HL-60 (cell line): ENCODE data around the gene PSMD8.
"Not testable (repeated sequence)": the region's sequence is repeated elsewhere in the genome, so short reads cannot be mapped to it uniquely, and the experiment has no call there.

Experiments
- DNase-seq, 2 experiments: peaks; one replicate each; pipeline ENCODE4 v3.0.0-alpha.2; 2010 to 2020; ENCODE audit warnings: low read depth in 1 of 2, low spot score in 1 of 2
- H3K27ac ChIP-seq: fragments of 250-450 bp; sonication (Bioruptor Pico); replicated peaks from 2 replicates; pipeline ENCODE4 v1.5.1; 2020; ENCODE audit warnings: mild to moderate bottlenecking, moderate library complexity
- H3K27me3 ChIP-seq: fragments of 250-450 bp; sonication (Bioruptor Pico); 2 replicates; pipeline ENCODE4 v1.5.1; 2021; ENCODE audit warnings: mild to moderate bottlenecking, moderate library complexity; ENCODE audit not compliant: insufficient read depth, poor library complexity, severe bottlenecking
- H3K4me3 ChIP-seq: replicated peaks from 2 replicates; pipeline ENCODE4 v1.5.1; 2011; ENCODE audit warnings: mild to moderate bottlenecking, control low read depth, low read length; ENCODE audit not compliant: insufficient read depth
- CTCF ChIP-seq: IDR thresholded peaks from one replicate; pipeline ENCODE4 v1.5.1; 2011; ENCODE audit warnings: low read length, control low read depth, inconsistent platforms; ENCODE audit not compliant: insufficient read depth
- GABPA ChIP-seq: IDR thresholded peaks from 2 replicates; pipeline ENCODE4 v1.6.1; 2012; ENCODE audit warnings: low read depth
- POLR2AphosphoS5 ChIP-seq: IDR thresholded peaks from 2 replicates; pipeline ENCODE4 v1.6.1; 2012; ENCODE audit warnings: low read depth
- SPI1 ChIP-seq: IDR thresholded peaks from 2 replicates; pipeline ENCODE4 v1.6.1; 2012; ENCODE audit warnings: low read depth, mild to moderate bottlenecking, borderline replicate concordance
- TF ChIP-seq, protein P1 (sequence below): IDR thresholded peaks from 2 replicates; pipeline ENCODE4 v1.6.1; 2012; ENCODE audit warnings: low read depth; ENCODE audit not compliant: insufficient replicate concordance

The PSMD8 gene

GRCh38 chr19:38337360-38337653, 37.1 kb upstream of the PSMD8 start:
- peak overlapping the region; percentile 87 for H3K4me3 ChIP-seq
- no peak overlapping the region for H3K27ac ChIP-seq
- DNase-seq = no peak
- TF ChIP-seq GABPA = no peak
- TF ChIP-seq SPI1 = no peak
- TF ChIP-seq CTCF = no peak
- TF ChIP-seq, protein P1, sequence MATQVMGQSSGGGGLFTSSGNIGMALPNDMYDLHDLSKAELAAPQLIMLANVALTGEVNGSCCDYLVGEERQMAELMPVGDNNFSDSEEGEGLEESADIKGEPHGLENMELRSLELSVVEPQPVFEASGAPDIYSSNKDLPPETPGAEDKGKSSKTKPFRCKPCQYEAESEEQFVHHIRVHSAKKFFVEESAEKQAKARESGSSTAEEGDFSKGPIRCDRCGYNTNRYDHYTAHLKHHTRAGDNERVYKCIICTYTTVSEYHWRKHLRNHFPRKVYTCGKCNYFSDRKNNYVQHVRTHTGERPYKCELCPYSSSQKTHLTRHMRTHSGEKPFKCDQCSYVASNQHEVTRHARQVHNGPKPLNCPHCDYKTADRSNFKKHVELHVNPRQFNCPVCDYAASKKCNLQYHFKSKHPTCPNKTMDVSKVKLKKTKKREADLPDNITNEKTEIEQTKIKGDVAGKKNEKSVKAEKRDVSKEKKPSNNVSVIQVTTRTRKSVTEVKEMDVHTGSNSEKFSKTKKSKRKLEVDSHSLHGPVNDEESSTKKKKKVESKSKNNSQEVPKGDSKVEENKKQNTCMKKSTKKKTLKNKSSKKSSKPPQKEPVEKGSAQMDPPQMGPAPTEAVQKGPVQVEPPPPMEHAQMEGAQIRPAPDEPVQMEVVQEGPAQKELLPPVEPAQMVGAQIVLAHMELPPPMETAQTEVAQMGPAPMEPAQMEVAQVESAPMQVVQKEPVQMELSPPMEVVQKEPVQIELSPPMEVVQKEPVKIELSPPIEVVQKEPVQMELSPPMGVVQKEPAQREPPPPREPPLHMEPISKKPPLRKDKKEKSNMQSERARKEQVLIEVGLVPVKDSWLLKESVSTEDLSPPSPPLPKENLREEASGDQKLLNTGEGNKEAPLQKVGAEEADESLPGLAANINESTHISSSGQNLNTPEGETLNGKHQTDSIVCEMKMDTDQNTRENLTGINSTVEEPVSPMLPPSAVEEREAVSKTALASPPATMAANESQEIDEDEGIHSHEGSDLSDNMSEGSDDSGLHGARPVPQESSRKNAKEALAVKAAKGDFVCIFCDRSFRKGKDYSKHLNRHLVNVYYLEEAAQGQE = no peak
- TF ChIP-seq POLR2AphosphoS5 = no peak
- no peaks in the 10 kb centered on the region for H3K27me3 ChIP-seq

GRCh38 chr19:38339011-38339410, 35.4 kb upstream of the PSMD8 start:
- not testable (repeated sequence) for H3K27me3 ChIP-seq, H3K4me3 ChIP-seq, DNase-seq, H3K27ac ChIP-seq

DNA sequence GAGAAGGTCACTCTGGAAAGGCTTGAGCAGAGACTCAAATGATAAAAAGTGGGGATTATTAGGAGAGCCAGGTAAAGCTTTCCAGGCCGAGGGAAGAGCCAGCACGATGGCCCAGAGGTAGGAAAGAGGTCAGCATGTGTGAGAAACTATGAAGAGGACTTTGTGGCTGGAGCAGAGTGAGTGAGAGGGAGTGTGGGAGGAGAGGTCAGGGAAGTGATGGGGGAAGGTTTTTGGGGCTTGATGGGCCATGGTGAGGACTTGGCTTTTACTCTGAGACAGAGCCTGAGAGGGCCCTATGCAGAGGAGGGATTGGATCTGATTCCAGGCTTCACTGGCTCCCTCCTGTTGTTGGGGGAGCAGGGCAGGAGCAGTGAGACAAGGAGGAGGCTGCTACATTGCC, 33.4 kb upstream of the PSMD8 start:
- no peak for DNase-seq
- Histone ChIP-seq H3K27ac (no peak overlapping the region), H3K4me3 (no peak overlapping the region), H3K27me3 (no peaks in the 10 kb centered on the region)
- TF ChIP-seq SPI1 (no peak), POLR2AphosphoS5 (no peak), CTCF (no peak), GABPA (no peak)
- TF ChIP-seq, protein P1 = no peak

- no peak for DNase-seq
- Histone ChIP-seq H3K27ac (no peak overlapping the region), H3K4me3 (no peak overlapping the region), H3K27me3 (no peaks in the 10 kb centered on the region)
- TF ChIP-seq GABPA (no peak), POLR2AphosphoS5 (no peak), SPI1 (no peak), CTCF (no peak)
- TF ChIP-seq, protein P1 = no peak
Observed at GRCh38 chr19:38346837-38347236, 27.5 kb upstream of the PSMD8 start.
